Renal pelvis (tissue), 4 donors: ENCODE results near the gene EFNA1. TPM values are rescaled to one million over a fixed set of nuclear protein-coding genes. Genes with fewer than 3 reads are reported as not detected.
A peak's percentile ranks its signal among the peaks of the same experiment; 100 is the strongest.
"Not testable (repeated sequence)": the region's sequence is repeated elsewhere in the genome, so short reads cannot be mapped to it uniquely, and the experiment has no call there.

Experiments used
- DNase-seq: peaks from one replicate; pipeline ENCODE4 v3.0.0-alpha.2; 2013
- polyA plus RNA-seq, 3 donors: library from polyadenylated mRNA; unstranded; fragments of 120-200 nt; gene quantifications; one replicate each; pipeline ENCODE4 v1.2.1, GENCODE V29; 2013; ENCODE audit not compliant: insufficient read length in 3 of 3

The EFNA1 gene
- polyA plus RNA-seq, 3 donors, result 66.7 to 79.3 (median 73.3) TPM

- not testable (repeated sequence) for DNase-seq
Observed at GRCh38 chr1:155118090-155118489, 9.6 kb upstream of the EFNA1 start.

GRCh38 chr1:155120253-155120652 lies 7.4 kb upstream of the EFNA1 start:
- DNase-seq, result no peak

GRCh38 chr1:155121249-155121648 lies 6.4 kb upstream of the EFNA1 start:
- DNase-seq, result no peak

- no peak for DNase-seq
Observed at GRCh38 chr1:155122308-155122707, 5.4 kb upstream of the EFNA1 start.

GRCh38 chr1:155123801-155124200 lies 3.9 kb upstream of the EFNA1 start:
- DNase-seq, result no peak

GRCh38 chr1:155124503-155125463 lies 2.9 kb upstream of the EFNA1 start:
- no peak for DNase-seq

GRCh38 chr1:155125511-155125945 lies 2.1 kb upstream of the EFNA1 start:
- no peak for DNase-seq

GRCh38 chr1:155125946-155126555 lies 1.6 kb upstream of the EFNA1 start:
- DNase-seq, result no peak

- DNase-seq, result no peak
Observed at GRCh38 chr1:155126556-155127104, 1.0 kb upstream of the EFNA1 start.

GRCh38 chr1:155127967-155128754 lies 485 bp downstream of the EFNA1 start:
- no peak for DNase-seq

GRCh38 chr1:155128755-155129473 lies 1.2 kb downstream of the EFNA1 start:
- no peak for DNase-seq

- no peak for DNase-seq
Observed at GRCh38 chr1:155130272-155131006, 2.8 kb downstream of the EFNA1 start.

- DNase-seq, result no peak
Observed at GRCh38 chr1:155131285-155131684, 3.6 kb downstream of the EFNA1 start.

- no peak for DNase-seq
Observed at GRCh38 chr1:155131856-155132255, 4.2 kb downstream of the EFNA1 start.

GRCh38 chr1:155133799-155134281 lies 6.2 kb downstream of the EFNA1 start:
- no peak for DNase-seq

- no peak for DNase-seq
Observed at GRCh38 chr1:155134322-155134721, 6.6 kb downstream of the EFNA1 start.

- peak; percentile 82 for DNase-seq
Observed at GRCh38 chr1:155134880-155135414, 7.3 kb downstream of the EFNA1 start.

GRCh38 chr1:155135415-155136028 lies 7.8 kb downstream of the EFNA1 start, which contains the start of gene SLC50A1:
TSS of gene SLC50A1 (plus strand) at chr1:155135852. CDS start at chr1:155135912, 60 bp downstream.
- peak; percentile 93 for DNase-seq

GRCh38 chr1:155136748-155137147 lies 9.1 kb downstream of the EFNA1 start:
- DNase-seq, result no peak
